Measurements from ENCODE around the gene CHD9.

- TF ChIP-seq EZH2 (IDR thresholded peaks at IDR 0.05) (no peak), CTCF (IDR thresholded peaks at IDR 0.05) (no peak), EZH2phosphoT487 (IDR thresholded peaks at IDR 0.05) (no peak)
Measured at GRCh38 chr16:53058441-53058840, 3.6 kb downstream of the CHD9 start.
